ENCODE results near the gene CALR.

DNA sequence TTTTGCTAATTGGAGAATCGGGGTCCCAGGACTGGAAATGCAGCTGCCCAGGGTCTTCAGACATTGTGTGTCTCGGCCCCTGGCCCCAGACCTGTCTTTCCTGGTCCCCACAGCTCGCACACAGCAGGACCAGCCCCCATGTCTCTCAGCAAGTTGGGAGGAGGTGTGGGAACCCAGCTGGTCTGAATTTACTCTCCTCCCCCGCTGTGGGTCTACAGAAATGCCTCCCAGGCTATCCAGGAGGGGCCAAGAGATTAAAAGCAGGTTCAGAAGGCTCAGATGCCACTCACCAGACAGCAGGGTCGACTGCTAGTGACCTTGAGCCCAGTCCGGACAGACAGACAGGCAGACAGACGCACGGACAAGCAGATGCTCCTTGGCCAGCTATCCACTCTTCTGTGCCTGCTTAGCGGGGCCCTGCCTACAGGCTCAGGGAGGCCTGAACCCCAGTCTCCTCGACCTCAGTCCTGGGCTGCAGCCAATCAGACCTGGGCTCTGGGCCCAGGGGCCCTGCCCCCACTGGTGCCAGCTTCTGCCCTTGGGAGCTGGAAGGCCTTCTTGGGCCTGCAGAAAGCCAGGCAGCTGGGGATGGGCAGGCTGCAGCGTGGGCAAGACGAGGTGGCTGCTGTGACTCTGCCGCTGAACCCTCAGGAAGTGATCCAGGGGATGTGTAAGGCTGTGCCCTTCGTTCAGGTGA lies 31.0 kb downstream of the CALR start, which contains the start of gene DAND5:
- TF ChIP-seq, protein P1, sequence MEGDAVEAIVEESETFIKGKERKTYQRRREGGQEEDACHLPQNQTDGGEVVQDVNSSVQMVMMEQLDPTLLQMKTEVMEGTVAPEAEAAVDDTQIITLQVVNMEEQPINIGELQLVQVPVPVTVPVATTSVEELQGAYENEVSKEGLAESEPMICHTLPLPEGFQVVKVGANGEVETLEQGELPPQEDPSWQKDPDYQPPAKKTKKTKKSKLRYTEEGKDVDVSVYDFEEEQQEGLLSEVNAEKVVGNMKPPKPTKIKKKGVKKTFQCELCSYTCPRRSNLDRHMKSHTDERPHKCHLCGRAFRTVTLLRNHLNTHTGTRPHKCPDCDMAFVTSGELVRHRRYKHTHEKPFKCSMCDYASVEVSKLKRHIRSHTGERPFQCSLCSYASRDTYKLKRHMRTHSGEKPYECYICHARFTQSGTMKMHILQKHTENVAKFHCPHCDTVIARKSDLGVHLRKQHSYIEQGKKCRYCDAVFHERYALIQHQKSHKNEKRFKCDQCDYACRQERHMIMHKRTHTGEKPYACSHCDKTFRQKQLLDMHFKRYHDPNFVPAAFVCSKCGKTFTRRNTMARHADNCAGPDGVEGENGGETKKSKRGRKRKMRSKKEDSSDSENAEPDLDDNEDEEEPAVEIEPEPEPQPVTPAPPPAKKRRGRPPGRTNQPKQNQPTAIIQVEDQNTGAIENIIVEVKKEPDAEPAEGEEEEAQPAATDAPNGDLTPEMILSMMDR (IDR thresholded peaks at IDR 0.05) = no peak
- TF ChIP-seq POLR2A (IDR thresholded peaks at IDR 0.05) = peak in 1 of 2 donors; percentile 33

Data from adrenal gland (tissue), 5 donors.